ENCODE results near the gene SPNS3. TPM values are rescaled to one million over a fixed set of nuclear protein-coding genes. Genes with fewer than 3 reads are reported as not detected.

SPNS3 gene
- total and polyA plus RNA-seq, 2 of the 4 experiments (the other 2 are of a cell fraction): 0.18 TPM; not detected in 1

- intact Hi-C loops (cut with micrococcal nuclease): no loop called here
- no peak for TF ChIP-seq CTCF (conservative IDR thresholded peaks at IDR 0.05; ENCODE audit: low read depth, low read length)
- no peak for TF ChIP-seq RCOR1 (IDR thresholded peaks at IDR 0.05; ENCODE audit: insufficient replicate concordance, low read length)
- TF ChIP-seq MAZ (IDR thresholded peaks at IDR 0.05; ENCODE audit: borderline replicate concordance, low read depth, low read length): no peak
- Histone ChIP-seq H2BK5ac (ENCODE audit: low read depth, low read length, poor library complexity, severe bottlenecking) (no peak overlapping the region), H2BK120ac (ENCODE audit: low read depth, low read length) (no peak overlapping the region), H3K9me1 (ENCODE audit: insufficient read depth, low read length) (no peaks in the 10 kb centered on the region), H3K23ac (ENCODE audit: low read depth, low read length) (no peak overlapping the region), H4K91ac (ENCODE audit: insufficient read depth, low read depth, low read length) (no peak overlapping the region), H4K20me1 (ENCODE audit: insufficient read depth, low read length) (no peaks in the 10 kb centered on the region; the same call in 1 of the 2 replicates), H3K4ac (ENCODE audit: low read depth, low read length) (no peak overlapping the region), H2AK5ac (ENCODE audit: low read depth, low read length) (no peak overlapping the region), H3K4me2 (ENCODE audit: low read depth, low read length) (no peak overlapping the region), H2BK15ac (ENCODE audit: low read depth, low read length) (no peak overlapping the region), H2BK20ac (ENCODE audit: low read depth, low read length) (no peak overlapping the region), H3K9me3 (ENCODE audit: control insufficient read depth, insufficient read depth, low read length) (no peaks in the 10 kb centered on the region), H3K4me1 (ENCODE audit: control insufficient read depth, insufficient read depth, low read length) (no peaks in the 10 kb centered on the region), H3K56ac (ENCODE audit: extremely low read depth, insufficient read depth, low read length) (no peak overlapping the region), H3K18ac (ENCODE audit: low read depth, low read length) (no peak overlapping the region), H3K27ac (ENCODE audit: insufficient read depth, low read length) (no peak overlapping the region), H4K8ac (ENCODE audit: low read depth in 2 of 2, low read length in 2 of 2) (no peak overlapping the region), H2AFZ (replicated peaks; ENCODE audit: low read length, poor library complexity) (no peak overlapping the region), H3K27me3 (ENCODE audit: control insufficient read depth, insufficient read depth, low read length) (peaks cover 37% of the 10 kb centered on the region; the same call in 1 of the 2 replicates), H3K4me3 (ENCODE audit: insufficient read depth, low read depth, low read length) (no peak overlapping the region), H3K79me1 (ENCODE audit: low read depth in 1 of 2, low read length in 2 of 2) (no peaks in the 10 kb centered on the region), H4K5ac (ENCODE audit: low read depth, low read length) (no peak overlapping the region), H3K9ac (ENCODE audit: low read depth, low read length) (no peak overlapping the region), H3K36me3 (ENCODE audit: control insufficient read depth, insufficient read depth, low read length) (no peaks in the 10 kb centered on the region), H2AK9ac (replicated peaks; ENCODE audit: low read depth, low read length, poor library complexity) (no peak overlapping the region), H3K14ac (replicated peaks; ENCODE audit: low read depth, low read length) (no peak overlapping the region)
- POLR2A ChIA-PET (ENCODE audit: unreplicated experiment): interaction anchor here (0.6 kb wide), 1 partner anchor 512 kb away, joined by 4 read pairs; no protein-coding TSS in a partner anchor
- CTCF ChIA-PET: no interaction called here
- no peak for DNase-seq
- dilution Hi-C loops (cut with HindIII; ENCODE audit: low sequenced_read_pairs, unreplicated experiment): no loop called here
- no TSS peak for BruUV-seq (replicated peaks)
- WGBS, 2 experiments (ENCODE audit: extremely low coverage in 2 of 2, insufficient read length in 1 of 2): no CpG with 5 or more reads among the region's 16 CpGs
- in situ Hi-C loops (cut with MboI; ENCODE audit: low sequenced_read_pairs): no loop called here
- ATAC-seq (ENCODE audit: low read depth): no peak
These were observed 48.7 kb downstream of the SPNS3 start for GRCh38 chr17:4482338-4483011.

Data from IMR-90 (cell line).